ENCODE data around the gene CCDC184.
"Not testable (repeated sequence)": the region's sequence is repeated elsewhere in the genome, so short reads cannot be mapped to it uniquely, and the experiment has no call there.

CCDC184 gene

DNA sequence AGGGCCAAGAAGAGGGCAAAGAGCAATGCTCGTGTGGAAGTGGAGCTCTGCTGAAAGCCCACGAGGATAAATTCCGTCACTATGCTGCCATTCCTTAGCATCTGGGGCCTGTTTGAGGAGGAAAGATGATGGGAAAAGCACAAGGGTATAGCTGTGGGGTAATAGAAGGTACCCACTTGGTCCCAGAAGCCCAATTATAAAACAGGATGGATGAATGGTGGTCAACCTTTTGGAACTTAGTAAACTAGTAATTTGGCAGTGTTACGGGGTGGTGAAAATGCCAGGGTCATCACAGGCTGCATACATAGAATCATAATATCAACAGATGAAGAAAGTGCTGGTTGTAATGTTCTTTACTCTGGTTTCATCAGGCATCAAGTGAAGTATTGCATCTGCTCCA lies 19.7 kb downstream of the CCDC184 start, which contains the start of gene OR10AD1:
Gene OR10AD1 (minus strand): TSS at position 101 of the 400 bp plus-strand sequence. CDS start 0 bp downstream, at position 101.
- H3K9me3 ChIP-seq (ENCODE audit: control insufficient read depth, insufficient read depth, low read length) = peaks cover 8% of the 10 kb centered on the region
- no peak within 1 kb of the TSS for H3K9ac ChIP-seq (ENCODE audit: low read depth, low read length)
- H3K36me3 ChIP-seq (ENCODE audit: insufficient read depth, low read length) = no peaks in the 10 kb centered on the region
- 0 out of 2 replicates have a peak, but pooled peaks cover 4% of the 10 kb centered on the region for H3K4me1 ChIP-seq (ENCODE audit: insufficient read depth, low read length)

DNA sequence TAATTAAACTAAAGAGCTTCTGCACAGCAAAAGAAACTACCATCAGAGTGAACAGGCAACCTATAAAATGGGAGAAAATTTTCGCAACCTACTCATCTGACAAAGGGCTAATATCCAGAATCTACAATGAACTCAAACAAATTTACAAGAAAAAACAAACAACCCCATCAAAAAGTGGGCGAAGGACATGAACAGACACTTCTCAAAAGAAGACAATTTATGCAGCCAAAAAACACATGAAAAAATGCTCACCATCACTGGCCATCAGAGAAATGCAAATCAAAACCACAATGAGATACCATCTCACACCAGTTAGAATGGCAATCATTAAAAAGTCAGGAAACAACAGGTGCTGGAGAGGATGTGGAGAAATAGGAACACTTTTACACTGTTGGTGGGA lies 26.1 kb downstream of the CCDC184 start:
- not testable (repeated sequence) for H3K9me3 ChIP-seq (ENCODE audit: control insufficient read depth, insufficient read depth, low read length); H3K4me1 ChIP-seq (ENCODE audit: insufficient read depth, low read length); H3K36me3 ChIP-seq (ENCODE audit: insufficient read depth, low read length); H3K9ac ChIP-seq (ENCODE audit: low read depth, low read length)

DNA sequence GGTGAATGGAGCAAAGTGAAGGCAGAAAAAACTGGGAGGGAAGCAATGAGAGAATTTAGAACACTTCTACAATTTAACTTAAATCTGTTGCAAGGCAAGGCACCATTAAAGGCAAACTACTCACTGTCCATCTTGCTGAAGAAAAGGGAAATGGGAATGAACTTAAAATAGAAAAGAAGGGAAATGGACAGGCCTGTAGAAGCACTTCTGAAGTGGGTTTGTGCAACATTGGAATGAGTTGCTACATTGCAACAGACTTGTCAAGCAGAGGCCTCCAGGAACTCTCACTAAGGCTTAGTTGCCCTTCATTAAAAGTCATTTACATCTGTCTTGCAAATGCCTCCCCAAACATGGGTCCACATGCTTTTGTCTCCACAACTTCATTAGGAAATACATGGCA lies 33.3 kb downstream of the CCDC184 start:
- H3K9me3 ChIP-seq (ENCODE audit: control insufficient read depth, insufficient read depth, low read length) = no peaks in the 10 kb centered on the region
- no peaks in the 10 kb centered on the region for H3K36me3 ChIP-seq (ENCODE audit: insufficient read depth, low read length)
- H3K4me1 ChIP-seq (ENCODE audit: insufficient read depth, low read length) = no peaks in the 10 kb centered on the region; the same call in 1 of the 2 replicates
- H3K9ac ChIP-seq (ENCODE audit: low read depth, low read length) = no peak overlapping the region

DNA sequence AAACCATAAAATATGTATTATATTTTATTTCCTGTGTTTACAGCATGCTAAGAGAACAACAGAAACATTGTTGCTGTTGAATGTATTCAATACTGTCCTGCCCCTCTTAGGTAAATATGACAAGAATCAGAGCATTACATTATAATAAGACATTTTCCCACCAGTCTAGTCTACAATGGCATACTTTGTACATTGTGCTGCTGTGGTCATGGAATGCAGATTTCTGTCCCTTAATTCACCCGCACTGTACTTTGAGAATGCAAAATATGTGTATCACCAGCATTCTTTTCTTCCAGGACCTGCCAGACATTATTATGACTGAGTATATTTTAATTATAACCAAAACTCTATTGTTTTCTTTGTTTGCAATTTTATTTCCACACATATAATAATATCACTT lies 36.2 kb downstream of the CCDC184 start:
- Histone ChIP-seq H3K36me3 (ENCODE audit: insufficient read depth, low read length) (no peaks in the 10 kb centered on the region), H3K9ac (ENCODE audit: low read depth, low read length) (no peak overlapping the region), H3K4me1 (ENCODE audit: insufficient read depth, low read length) (no peaks in the 10 kb centered on the region), H3K9me3 (ENCODE audit: control insufficient read depth, insufficient read depth, low read length) (no peaks in the 10 kb centered on the region)

DNA sequence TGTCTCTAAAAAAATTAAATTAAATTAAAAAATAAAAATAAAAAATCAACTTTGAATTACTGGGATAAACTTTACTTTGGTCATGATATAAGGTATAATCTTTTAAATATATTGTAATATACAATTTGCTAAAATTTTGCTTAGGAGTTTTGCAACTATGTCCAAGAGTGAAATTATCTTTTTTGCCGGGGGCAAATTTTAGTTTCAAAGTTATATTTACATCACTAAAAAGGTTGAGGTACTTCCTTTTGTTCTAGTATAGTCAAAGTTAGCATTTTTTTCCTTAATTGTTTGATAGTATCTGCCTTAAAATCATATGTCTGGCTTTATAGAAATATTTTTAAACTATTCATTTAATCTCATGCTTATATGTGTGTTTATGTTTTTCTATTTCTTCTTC lies 37.3 kb downstream of the CCDC184 start:
- H3K36me3 ChIP-seq (ENCODE audit: insufficient read depth, low read length) = no peaks in the 10 kb centered on the region
- H3K9me3 ChIP-seq (ENCODE audit: control insufficient read depth, insufficient read depth, low read length) = no peaks in the 10 kb centered on the region
- H3K4me1 ChIP-seq (ENCODE audit: insufficient read depth, low read length) = no peaks in the 10 kb centered on the region
- H3K9ac ChIP-seq (ENCODE audit: low read depth, low read length) = no peak overlapping the region

DNA sequence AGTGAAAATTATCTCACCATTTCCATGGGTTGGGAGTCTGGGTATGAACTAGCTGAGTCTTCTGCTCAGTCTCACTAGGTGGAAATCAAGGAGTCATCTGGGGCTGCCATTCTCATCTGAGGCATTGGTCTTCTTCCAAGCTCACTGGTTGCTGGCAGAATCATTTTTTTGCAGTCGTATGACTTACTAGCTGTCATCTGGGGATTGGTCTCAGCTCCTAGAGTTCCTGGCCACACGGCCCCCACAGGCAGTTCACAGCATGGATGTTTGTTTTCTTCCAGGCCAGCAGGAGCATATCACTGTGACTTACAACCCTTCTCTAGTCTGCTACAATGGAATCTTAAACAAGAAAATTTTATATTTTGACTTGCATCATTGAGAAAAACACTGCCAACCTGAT lies 38.2 kb downstream of the CCDC184 start:
- Histone ChIP-seq H3K4me1 (ENCODE audit: insufficient read depth, low read length) (no peaks in the 10 kb centered on the region), H3K9ac (ENCODE audit: low read depth, low read length) (no peak overlapping the region), H3K36me3 (ENCODE audit: insufficient read depth, low read length) (no peaks in the 10 kb centered on the region), H3K9me3 (ENCODE audit: control insufficient read depth, insufficient read depth, low read length) (no peaks in the 10 kb centered on the region)

DNA sequence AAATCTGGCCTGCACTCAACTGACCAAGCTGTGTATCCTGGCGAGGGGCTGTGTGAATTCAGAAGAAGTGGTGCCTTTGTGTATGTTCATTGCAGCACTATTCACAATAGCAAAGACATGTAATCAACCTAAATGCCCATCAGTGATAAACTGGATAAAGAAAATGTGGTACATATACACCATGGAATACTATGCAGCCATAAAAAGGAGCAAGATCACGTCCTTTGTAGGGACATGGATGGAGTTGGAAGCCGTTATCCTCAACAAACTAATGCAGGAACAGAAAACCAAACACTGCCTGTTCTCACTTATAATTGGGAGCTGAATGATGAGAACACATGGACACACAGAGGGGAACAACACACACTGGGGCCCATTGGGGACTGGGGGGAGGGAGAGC lies 41.1 kb downstream of the CCDC184 start:
- H3K4me1 ChIP-seq (ENCODE audit: insufficient read depth, low read length); H3K9me3 ChIP-seq (ENCODE audit: control insufficient read depth, insufficient read depth, low read length); H3K9ac ChIP-seq (ENCODE audit: low read depth, low read length); H3K36me3 ChIP-seq (ENCODE audit: insufficient read depth, low read length): not testable (repeated sequence)

DNA sequence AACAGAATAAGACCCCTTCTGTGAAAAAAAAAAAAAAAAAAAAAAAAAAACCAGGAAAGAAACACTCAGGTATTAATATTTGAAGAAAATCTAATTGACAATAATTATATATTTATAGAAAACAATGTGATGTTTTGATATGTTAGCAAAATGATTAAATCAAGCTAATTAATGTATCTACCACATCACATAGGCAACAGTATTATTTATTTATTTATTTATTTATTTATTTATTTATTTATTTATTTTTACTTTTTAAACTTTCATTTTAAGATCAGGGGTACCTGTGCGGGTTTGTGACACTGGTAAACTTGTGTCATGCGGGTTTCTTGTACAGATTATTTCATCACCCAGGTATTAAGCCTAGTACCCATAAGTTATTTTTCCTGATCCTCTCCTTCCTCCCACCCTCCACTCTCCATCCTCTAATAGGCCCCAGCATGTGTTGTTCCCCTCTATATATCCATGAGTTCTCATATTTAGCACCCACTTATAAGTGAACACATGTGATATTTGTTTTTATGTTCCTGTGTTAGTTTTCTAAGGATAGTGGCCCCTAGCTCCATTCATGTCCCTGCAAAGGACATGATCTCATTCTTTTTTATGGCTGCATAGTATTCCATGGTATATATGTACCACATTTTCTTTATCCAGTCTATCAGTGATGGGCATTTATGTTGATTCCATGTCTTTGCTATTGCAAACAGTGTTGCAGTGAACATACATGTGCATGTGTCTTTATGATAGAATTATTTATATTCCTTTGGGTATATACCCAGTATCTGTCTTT lies 47.9 kb downstream of the CCDC184 start:
- not testable (repeated sequence) for H3K9ac ChIP-seq (ENCODE audit: low read depth, low read length); H3K9me3 ChIP-seq (ENCODE audit: control insufficient read depth, insufficient read depth, low read length); H3K4me1 ChIP-seq (ENCODE audit: insufficient read depth, low read length); H3K36me3 ChIP-seq (ENCODE audit: insufficient read depth, low read length)

All from ES-I3 (cell line).